NCI-H748 treated with DMSO at 0.1 percent for 48 hours (cell line): Measurements from ENCODE around the gene FUS.
"Not testable (repeated sequence)": the region's sequence is repeated elsewhere in the genome, so short reads cannot be mapped to it uniquely, and the experiment has no call there.

Experiments
- DNase-seq: peaks from one replicate; lab custom pipeline; 2025; lab: John Stamatoyannopoulos, UW

The FUS gene

DNA sequence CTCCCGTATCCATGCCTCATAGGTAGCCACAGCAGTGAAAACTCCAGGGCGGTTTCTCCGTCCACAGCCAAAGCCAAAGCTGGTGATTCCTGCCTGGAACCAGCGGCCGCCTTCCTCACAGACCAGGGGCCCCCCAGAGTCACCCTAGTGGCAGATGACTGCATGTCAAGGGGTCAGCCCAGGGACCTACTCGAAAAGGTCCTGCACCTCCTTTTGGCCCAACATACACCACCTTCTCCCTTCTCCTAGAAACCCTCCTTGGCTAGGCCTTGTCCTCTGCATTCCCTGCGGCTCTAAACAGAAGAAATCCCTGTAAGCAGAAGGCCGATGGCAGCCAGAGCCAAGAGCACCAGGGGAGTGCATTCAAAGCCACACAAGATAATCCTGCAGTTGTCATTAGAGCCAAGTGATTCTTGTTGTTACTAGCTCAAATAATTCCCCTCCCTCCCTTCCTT lies 36.2 kb upstream of the FUS start:
- DNase-seq, result no peak

DNA sequence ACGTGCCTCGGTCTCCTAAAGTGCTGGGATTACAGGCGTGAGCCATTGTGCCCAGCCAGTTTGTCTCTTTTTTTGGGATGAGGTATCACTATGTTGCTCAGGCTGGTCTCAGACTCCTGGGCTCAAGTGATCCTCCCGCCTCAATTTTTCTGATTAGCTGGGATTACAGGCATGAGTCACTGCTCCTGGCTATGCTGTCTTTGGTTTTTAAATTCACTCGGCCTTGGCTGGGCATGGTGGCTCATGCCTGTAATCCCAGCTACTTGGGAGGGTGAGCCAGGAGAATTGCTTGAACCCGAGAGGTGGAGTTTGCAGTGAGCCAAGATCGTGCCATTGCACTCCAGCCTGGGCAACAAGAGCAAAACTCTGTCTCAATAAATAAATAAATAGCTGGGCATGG lies 35.5 kb upstream of the FUS start:
- not testable (repeated sequence) for DNase-seq

DNA sequence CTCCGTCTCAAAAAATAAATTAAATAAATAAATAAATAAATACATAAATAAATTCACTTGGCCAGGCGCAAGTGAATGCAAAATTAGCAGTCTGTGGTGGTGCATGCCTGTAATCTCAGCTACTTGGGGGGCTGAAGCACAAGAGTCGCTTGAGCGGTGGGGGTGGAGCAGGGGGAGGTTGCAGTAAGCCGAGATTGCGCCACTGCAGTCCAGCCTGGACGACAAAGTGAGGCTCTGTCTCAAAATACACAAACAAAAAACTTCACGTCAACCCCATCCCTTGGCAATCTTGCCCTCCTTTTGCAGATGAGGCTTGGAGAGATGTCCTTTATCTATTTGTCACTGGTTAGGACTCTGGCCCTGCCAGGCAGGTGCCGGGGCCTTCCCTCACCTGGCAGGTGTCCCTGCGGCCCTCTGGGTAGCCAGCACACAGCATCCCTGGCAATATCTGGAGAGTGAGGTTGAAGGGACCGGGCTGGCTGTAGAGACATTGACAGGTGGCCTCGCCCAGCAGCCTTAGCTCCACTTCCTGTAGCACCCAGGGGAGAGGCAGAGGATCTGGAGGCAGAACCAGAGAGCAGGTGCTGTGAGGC lies 34.4 kb upstream of the FUS start:
- DNase-seq, result no peak

DNA sequence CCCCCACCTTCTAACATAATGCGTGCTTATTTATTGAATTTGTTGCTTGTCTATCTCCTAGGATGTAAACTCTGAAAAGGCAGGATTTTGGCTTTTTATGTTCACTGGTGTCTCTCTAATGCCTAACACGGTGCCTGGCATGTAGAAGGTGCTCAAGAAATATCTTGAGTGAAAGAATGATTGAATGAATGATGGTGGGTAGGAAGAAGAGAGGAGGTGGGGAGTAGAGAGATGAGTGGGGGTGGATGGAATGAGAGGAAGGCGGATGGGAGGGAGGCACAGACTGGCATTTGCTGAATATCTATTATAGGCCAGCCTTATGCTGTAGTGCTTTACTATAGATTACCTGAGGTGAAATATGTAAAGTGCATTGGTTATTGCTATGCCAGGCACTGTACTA lies 32.4 kb upstream of the FUS start:
- DNase-seq, result no peak

DNA sequence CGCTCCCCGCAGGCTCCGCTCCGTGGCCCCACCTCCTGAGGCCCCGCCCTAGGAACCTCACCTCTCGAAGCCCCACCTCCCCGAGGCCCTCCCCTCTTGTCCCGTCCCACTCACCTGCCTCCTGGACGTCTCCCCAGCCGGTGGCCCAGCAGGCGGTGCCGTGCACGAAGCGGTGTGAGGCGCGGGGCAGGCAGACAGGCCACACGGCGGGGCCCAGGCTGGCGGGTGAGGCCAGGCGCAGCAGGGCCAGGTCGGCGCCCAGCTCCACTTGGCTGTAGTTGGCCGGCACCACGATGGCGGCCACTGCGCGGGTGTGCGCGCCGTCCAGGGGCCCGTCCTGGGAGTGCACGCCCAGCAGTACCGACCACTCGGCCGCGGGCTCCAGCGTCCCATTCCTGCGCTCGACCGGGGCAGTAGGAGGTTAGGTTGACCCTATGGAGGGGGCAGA lies 31.6 kb upstream of the FUS start:
- DNase-seq, result no peak

DNA sequence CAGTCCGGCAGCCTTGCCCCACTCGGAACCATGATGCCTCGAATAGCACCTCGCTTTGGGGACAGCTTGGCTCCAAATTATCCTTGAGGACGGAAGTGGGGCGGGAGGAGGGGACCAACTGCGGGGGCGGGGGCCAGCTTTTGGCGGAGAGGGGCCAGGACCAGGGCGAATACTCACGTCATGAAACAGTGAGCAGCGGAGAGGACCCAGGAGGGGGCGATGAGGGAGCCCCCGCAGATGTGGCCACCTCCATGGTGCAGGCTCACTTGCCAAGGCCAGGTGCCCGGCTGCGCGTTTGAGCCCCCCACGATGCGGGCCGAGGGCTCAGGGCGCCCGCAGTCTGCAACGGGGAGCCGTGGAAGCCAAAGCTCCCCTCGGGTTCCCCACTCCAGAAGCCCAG lies 31.0 kb upstream of the FUS start:
- DNase-seq, result no peak

DNA sequence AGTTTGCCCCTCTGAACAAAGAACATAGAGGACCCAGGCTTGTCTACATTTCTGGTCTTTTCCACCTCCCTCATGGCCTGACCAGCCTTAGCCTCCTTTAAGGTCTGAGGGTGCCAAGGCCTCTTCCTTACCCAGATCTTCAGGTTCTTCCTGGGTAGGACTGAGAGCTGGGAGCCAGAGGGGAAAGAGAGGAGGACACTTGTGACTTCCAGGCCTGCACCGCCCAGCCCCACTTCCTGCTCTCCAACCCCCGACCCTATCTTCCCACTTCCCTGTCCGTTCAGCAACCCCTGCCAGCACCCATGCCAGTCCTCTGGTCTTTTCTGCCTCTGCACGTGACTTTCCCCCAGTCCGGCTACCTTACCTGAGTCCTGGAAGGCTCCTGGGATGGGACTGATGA lies 30.6 kb upstream of the FUS start:
- DNase-seq, result no peak

DNA sequence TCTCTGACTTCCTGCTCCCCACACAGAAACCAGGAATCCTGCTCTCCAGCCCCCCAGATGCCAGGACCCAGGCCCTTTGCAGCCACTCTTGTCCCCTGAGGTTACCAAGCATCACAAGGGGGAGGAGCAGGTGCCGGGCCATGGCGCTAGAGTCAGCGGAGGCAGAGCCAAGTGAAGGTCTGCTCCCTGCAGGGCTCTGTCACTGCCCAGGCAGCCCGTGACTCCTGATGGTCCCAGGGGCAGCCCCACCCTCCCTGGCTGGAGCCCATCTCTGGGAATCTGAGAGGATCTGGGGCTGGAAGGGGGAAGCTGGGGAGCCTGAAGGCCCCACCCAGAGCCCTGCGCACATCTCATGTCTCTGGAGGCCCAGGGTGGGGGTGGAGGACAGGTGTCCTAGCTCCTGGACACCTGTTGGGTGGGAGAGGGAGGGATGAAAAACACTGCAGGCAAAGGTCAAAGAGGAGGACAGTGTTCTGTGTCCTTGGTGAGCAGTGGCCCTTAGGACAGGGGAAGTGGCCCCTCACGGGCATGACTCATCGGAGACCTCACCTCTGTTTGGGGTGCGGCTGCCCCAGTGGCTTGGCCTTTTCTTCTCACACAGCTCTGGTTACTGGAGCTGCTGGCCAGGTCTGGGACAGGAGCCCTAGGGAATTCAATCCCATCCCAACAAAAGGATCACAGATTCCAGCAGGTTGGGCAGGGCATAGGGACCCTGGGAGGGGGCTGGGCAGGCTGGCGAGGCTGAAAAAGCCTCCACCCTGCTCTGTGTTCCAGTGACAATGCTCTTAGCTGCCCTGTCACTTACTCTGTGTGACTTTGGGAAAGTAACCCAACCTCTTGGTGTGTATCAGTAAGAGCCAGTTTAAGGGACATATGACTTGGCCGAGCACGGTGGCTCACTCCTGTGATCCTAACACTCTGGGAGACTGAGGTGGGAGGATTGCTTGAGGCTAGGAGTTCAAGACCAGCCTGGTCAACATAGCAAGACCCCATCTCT lies 29.7 kb upstream of the FUS start, which contains the start of gene PRSS36:
TSS of gene PRSS36 (minus strand) at position 173 of the 997 bp plus-strand sequence. CDS start at position 142, 31 bp downstream.
- DNase-seq, result no peak

DNA sequence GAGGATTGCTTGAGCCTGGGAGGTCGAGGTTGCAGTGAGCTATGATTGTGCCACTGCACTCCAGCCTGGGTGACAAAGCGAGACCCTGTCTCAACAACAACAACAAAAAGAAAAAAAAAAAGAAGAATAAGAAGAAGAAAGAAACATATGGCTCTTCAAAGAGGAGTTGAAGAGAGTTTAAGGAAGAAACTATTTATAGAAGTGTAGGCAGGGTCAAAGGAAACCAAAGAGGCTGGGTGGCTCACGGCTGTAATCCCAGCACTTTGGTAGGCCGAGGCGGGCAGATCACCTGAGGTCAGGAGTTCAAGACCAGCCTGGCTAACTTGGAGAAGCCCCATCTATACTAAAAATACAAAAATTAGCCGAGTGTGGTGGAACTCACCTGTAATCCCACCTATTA lies 29.0 kb upstream of the FUS start:
- not testable (repeated sequence) for DNase-seq

DNA sequence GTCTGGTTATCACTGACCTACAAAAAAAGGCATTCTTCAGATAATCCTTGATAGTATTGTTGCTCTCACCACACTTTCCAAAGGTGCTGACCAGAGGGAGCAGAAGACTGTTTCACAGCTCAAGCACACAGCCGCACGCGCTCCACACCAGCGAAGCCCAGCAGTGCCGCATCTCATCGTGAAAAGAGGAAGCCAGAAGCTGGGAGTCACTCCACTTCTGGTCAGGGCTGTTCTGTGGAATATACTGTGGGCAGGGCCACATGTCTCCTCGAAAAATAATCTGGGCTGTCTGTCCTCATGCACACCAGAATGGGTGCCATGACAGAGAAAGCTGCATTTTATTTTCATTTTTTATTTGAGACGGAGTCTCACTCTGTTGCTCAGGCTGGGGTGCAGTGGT lies 22.8 kb upstream of the FUS start:
- no peak for DNase-seq

DNA sequence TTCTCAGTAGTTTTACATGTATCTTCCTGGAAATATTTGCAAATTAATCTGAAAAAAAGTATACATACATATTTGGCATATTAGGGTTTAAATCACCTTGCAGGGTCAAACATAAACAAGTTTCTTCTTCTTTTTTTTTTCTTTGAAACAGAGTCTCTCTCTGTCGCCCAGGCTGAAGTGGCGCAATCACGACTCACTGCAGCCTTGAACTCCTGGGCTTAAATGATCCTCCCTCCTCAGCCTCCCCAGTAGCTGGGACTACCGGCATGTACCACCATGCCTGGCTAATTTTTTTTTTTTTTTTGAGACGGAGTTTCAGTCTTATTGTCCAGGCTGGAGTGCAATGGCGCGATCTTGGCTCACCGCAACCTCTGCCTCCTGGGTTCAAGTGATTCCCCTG lies 12.6 kb upstream of the FUS start:
- no peak for DNase-seq

DNA sequence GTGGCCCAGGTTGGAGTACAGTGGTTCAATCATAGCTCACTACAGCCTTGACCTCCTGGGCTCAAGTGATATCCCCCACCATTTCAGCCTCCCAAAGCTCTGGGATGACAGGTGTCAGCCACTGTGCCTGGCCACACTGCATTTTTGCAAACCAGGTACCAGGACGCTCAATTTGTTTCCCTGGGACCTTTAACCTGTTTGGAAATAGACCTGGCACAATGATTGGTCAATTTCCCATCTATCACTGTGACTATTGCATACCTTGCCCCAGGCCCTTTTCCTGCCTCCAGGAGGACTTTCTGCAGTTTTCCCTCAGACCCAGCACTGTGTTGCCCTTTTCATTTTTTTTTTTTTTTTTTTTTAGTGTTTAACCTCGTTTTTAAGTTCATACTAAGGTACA lies 11.1 kb upstream of the FUS start:
- no peak for DNase-seq

DNA sequence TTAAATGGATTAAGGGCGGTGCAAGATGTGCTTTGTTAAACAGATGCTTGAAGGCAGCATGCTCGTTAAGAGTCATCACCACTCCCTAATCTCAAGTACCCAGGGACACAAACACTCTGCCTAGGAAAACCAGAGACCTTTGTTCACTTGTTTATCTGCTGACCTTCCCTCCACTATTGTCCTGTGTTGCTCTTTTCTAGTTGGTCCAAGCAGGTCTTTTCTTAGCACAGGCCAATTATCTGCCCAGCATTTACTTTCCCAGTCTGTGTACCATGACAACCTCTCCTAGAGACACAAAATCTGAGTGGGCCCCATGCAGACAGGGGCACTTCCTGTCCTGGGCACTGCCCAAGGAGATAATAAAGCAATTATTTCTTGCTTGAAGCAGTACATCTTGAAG lies 9.9 kb upstream of the FUS start:
- peak; percentile 64 for DNase-seq

DNA sequence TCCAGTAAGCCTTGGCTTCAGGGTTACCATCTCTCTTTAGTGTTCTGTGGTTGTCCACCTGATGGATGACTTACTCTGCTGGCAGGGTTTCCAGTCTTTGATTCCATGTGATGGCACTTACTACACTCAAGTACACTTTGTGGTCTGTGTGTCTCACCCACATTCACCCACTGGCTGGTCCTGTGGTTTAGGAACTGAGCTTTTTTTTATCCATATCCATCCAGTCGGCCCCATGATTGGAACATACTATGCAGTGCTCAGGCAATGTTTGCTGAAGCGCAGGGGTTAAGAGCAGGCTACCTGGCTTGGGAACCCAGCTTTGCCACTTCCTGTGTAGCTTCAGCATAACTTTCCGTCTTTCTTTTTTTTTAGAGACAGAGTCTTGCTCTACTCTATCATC lies 2.8 kb upstream of the FUS start:
- no peak for DNase-seq

DNA sequence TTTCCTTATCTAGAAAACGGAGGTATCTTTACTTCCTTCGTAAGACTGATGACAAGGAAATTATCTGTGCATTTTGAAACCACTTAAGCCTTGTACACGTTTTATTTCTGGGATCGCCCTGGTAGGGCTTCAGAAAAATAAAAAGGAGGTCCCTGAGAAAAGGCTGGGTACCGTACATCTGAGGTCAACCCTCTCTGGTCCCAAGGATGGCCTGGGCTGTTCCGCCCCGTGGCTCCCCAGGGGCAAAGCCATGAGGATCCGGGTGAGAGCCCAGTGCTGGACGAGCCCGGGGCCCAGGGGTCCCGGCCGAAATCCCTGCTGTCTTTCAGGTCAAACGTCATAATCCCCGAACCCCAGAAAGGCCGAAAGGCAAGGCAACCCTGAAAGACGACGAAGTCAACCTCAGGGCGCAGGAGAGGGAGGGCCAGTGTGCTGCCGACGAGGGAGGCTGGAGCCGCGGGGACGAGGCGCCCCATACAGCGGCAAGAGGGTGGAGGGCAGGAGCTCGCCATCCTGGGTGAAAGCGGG lies 656 bp upstream of the FUS start:
- DNase-seq, result no peak

DNA sequence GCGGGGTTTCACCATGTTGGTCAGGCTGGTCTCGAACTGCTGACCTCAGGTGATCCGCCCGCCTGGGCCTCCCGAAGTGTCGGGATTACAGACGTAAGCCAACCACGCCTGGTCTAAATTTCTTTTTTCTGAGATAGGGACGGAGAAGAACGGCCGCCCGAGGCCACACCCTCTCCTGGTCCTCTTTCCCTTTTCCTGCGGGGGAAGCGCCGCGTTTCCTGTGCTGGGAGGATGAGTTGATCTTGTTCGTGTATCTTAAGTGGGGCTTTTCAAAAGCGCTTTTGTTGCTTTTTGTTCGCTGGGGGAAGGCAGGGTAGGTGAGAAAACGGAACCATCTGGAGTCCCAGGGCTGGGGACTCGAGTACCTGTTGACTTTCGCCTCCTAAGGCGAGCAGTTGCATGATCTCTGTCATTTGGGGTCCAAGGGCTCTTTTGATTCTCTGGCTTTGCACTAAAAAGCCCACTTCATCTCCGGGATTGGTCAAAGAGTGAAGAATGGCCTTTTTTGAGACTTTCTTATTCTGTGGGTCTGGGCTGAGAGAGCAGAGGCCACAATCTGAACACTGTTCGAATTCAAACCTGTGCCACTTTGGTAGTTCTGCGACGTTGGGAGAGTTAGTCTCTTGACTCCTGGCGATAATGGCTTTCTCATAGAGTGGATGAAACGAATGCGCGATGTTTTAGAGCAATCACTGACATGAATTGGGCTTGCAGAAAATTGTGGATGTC lies 1.3 kb downstream of the FUS start:
- no peak for DNase-seq

DNA sequence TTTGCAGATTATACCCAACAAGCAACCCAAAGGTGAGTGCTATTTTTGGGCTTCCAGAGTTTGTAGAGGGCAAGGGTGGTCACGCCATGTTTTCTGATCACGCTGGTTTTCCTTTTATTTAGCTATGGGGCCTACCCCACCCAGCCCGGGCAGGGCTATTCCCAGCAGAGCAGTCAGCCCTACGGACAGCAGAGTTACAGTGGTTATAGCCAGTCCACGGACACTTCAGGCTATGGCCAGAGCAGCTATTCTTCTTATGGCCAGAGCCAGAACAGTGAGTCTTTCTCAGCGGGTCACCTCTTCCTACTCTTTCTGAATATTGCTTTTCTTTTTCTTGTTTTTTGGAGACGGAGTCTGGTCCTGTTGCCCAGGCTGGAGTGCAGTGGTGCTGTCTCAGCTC lies 2.5 kb downstream of the FUS start:
- no peak for DNase-seq

DNA sequence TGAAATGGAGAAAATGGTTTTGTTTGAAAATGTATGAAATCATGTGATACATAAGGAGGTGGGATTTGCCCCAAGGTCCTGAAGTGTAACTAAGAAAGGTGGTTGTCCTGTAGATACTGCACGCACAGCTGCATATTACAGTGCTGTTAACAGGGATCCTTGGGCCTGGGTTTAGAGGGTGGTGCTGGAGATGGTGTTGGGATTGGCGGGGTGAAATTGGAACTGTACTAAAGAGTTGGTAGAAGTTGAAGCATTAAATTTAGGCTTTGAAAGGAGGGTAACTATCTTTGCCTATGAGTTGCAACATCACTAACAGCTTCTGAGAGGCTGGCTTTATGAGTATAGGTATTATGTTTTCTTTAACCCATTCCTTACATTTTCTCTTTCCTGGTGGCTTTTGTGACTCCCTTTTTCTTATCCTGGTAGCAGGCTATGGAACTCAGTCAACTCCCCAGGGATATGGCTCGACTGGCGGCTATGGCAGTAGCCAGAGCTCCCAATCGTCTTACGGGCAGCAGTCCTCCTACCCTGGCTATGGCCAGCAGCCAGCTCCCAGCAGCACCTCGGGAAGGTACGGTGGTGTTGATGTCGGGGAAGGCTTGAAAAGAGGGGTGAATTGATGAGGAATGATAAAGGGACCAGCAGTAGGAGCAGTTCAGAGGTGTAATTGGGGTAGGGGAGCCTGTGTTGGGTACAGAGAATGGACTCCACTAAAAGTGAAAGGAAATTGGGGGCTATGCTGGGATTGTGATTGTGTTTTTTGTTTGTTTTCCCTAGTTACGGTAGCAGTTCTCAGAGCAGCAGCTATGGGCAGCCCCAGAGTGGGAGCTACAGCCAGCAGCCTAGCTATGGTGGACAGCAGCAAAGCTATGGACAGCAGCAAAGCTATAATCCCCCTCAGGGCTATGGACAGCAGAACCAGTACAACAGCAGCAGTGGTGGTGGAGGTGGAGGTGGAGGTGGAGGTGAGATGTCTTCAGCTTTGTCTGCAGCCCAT lies 3.8 kb downstream of the FUS start:
- no peak for DNase-seq

DNA sequence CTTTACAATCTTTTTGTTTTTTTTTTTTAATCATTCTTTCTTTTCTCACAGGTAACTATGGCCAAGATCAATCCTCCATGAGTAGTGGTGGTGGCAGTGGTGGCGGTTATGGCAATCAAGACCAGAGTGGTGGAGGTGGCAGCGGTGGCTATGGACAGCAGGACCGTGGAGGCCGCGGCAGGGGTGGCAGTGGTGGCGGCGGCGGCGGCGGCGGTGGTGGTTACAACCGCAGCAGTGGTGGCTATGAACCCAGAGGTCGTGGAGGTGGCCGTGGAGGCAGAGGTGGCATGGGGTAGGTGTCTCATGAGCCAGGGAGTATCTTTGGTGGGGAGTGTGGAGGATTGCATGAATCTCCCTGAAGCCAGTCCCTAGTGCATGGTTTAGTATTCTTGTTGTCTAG lies 4.9 kb downstream of the FUS start:
- no peak for DNase-seq

DNA sequence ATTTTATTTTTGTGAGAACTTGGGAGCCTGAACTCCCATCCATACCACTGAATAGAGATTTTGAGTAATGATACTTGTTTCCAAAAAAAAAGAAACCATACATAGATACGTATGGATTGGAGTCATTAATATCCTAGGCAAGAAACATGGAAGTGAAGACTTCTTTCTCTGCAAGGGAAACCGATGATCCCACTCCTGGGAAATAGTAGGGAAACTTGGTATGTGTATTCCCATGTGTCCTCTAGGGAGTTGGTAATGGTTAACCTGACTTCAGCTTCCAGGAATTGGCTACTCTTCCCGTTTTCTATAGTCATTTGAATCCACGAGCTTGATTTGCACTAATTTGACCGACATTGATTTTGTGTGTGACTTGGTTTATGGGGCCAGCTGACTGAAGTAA lies 5.4 kb downstream of the FUS start:
- no peak for DNase-seq

DNA sequence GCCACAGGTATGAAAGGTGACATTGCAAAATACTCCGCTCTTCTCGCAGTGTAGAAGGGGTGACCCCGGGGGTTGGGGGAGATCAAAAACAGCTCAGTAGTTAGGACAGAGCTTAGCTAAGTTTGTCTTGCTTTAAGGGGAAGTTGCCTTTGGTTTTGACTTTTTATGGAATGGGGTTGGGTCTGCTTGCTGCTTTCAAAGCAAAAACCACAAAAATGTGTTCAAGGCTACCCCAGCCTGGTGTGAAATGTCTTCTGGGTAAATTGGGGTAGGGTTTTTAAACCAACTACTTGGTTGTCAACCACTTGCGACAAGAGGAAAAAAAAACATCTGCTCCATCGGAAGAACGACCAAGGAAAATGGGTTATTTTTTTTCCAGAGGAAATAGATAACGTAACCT lies 6.2 kb downstream of the FUS start:
- DNase-seq, result no peak
